Activated T-helper 1 cell treated with anti-CD3 and anti-CD28 coated beads, Interleukin-12 subunit alpha, Interleukin-12 subunit beta, Interleukin-2, Interleukin-4 antibody, amounts not matched to agents 30 ng/mL and 10 ng/mL and 1 ng/mL, durations not matched to agents 14 hours and 24 hours and 36 hours (primary cell): ENCODE data around the gene RPL27. TPM values are rescaled to one million over a fixed set of nuclear protein-coding genes. Genes with fewer than 3 reads are reported as not detected.

ENCODE experiments used
- DNase-seq: peaks from one replicate; pipeline ENCODE4 v3.0.0; 2021; ENCODE audit warnings: low spot score
- H3K27ac Mint-ChIP-seq: one replicate; pipeline ENCODE4 v1.8.0; 2021; ENCODE audit warnings: mild to moderate bottlenecking, mixed read lengths
- H3K27me3 Mint-ChIP-seq: one replicate; pipeline ENCODE4 v1.8.0; 2022; ENCODE audit warnings: mild to moderate bottlenecking, moderate library complexity, mixed read lengths; ENCODE audit not compliant: insufficient read depth
- H3K36me3 Mint-ChIP-seq: one replicate; pipeline ENCODE4 v1.8.0; 2021; ENCODE audit warnings: low read depth, mixed read lengths
- H3K4me1 Mint-ChIP-seq: one replicate; pipeline ENCODE4 v1.8.0; 2021; ENCODE audit warnings: low read depth, mixed read lengths
- H3K4me3 Mint-ChIP-seq: one replicate; pipeline ENCODE4 v1.8.0; 2021; ENCODE audit warnings: mild to moderate bottlenecking, moderate library complexity, mixed read lengths
- H3K9me3 Mint-ChIP-seq: one replicate; pipeline ENCODE4 v1.8.0; 2021; ENCODE audit warnings: mixed read lengths
- intact Hi-C: fragments of 100-400 bp; cut with micrococcal nuclease; formaldehyde crosslinking; loops from one replicate; pipeline ENCODE4 v1.15.1; 2024
- total RNA-seq: library from RNA; stranded (reverse); gene quantifications from 2 replicates; pipeline ENCODE4 v1.2.3, GENCODE V29; 2022

Gene RPL27
- total RNA-seq, 1 donor from 2014 or later = 1,126 TPM

GRCh38 chr17:43003542-43004172 is 5.4 kb downstream of the RPL27 start:
- Mint-ChIP-seq H3K9me3 (no peaks in the 10 kb centered on the region), H3K36me3 (peaks cover 36% of the 10 kb centered on the region), H3K4me3 (no peak overlapping the region), H3K4me1 (peaks cover 18% of the 10 kb centered on the region), H3K27ac (no peak overlapping the region), H3K27me3 (no peaks in the 10 kb centered on the region)
- intact Hi-C loops = loop anchor here (10.0 kb wide), 1 partner anchor 399 kb away; the partner anchor contains the start of genes RETREG3 and TUBG1
- no peak for DNase-seq

GRCh38 chr17:43006639-43007551 is 8.7 kb downstream of the RPL27 start, which contains the start of gene IFI35:
Gene IFI35, plus strand, starts transcription at chr17:43006784. Its CDS starts 164 bp downstream, at chr17:43006948.
- Mint-ChIP-seq H3K36me3 (peaks cover 19% of the 10 kb centered on the region), H3K4me1 (peaks cover 21% of the 10 kb centered on the region), H3K9me3 (no peaks in the 10 kb centered on the region), H3K27ac (peak within 1 kb of the TSS; percentile 99), H3K27me3 (no peaks in the 10 kb centered on the region), H3K4me3 (peak within 1 kb of the TSS; percentile 100)
- DNase-seq = peak; percentile 85
- intact Hi-C loops = loop anchor here (1.0 to 10.0 kb wide), 5 partner anchors 9 to 402 kb away; partner anchors contain the start of genes AARSD1, BRCA1, RETREG3 and RPL27

DNA sequence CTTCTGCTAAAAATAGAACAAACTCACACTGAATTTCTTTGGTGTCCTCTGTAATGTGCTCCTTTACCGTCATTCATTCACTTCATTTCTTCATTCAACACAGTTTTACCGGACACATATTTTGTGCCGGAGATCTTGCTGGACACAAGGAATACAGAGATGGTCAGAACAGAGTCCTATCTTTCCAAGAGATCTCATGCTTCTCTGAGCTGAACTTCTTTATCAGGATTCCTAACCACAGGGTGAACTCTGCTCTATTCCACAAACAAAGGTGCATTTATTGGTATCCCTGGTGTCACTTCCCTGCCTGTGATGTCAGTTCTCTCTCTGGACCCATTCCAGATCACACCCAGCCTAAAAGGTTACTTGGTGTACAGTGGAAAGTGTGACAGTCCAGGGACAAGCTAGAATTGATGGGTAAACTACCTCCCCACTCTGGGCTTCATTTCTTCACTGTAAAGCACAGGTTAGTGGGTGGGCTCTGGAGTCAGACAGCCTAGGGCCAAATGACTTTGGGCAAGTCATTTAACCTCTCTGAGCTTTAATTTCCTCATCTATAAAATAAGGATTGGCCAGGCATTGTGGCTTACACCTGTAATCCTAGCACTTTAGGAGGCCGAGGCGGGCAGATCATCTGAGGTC is 12.6 kb downstream of the RPL27 start:
- intact Hi-C loops = no loop called here

GRCh38 chr17:43011728-43012472 is 13.7 kb downstream of the RPL27 start:
- Mint-ChIP-seq H3K4me3 (no peak overlapping the region), H3K36me3 (peaks cover 34% of the 10 kb centered on the region), H3K4me1 (peaks cover 14% of the 10 kb centered on the region), H3K27ac (peak overlapping the region; percentile 50), H3K9me3 (no peaks in the 10 kb centered on the region), H3K27me3 (no peaks in the 10 kb centered on the region)
- DNase-seq = no peak
- intact Hi-C loops = no loop called here

More for the DNA sequence above, 12.6 kb downstream of the RPL27 start:
- peaks cover 21% of the 10 kb centered on the region for H3K4me1 Mint-ChIP-seq
- no peaks in the 10 kb centered on the region for H3K9me3 Mint-ChIP-seq
- DNase-seq = no peak
- H3K27ac Mint-ChIP-seq = no peak overlapping the region
- H3K27me3 Mint-ChIP-seq = no peaks in the 10 kb centered on the region
- H3K4me3 Mint-ChIP-seq = peak overlapping the region; percentile 3
- peaks cover 32% of the 10 kb centered on the region for H3K36me3 Mint-ChIP-seq

DNA sequence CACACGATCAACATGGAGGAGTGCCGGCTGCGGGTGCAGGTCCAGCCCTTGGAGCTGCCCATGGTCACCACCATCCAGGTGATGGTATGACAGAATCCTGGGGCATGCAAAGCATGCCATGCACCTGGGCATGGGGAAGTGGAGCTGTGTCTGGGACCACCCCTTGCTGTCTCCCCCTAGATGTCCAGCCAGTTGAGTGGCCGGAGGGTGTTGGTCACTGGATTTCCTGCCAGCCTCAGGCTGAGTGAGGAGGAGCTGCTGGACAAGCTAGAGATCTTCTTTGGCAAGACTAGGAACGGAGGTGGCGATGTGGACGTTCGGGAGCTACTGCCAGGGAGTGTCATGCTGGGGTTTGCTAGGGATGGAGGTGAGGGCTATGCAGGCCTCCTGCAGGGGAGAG is 15.1 kb downstream of the RPL27 start:
- H3K27me3 Mint-ChIP-seq = no peaks in the 10 kb centered on the region
- H3K36me3 Mint-ChIP-seq = peaks cover 34% of the 10 kb centered on the region
- H3K4me1 Mint-ChIP-seq = peaks cover 16% of the 10 kb centered on the region
- H3K4me3 Mint-ChIP-seq = no peak overlapping the region
- no peak for DNase-seq
- no peaks in the 10 kb centered on the region for H3K9me3 Mint-ChIP-seq
- intact Hi-C loops = no loop called here
- no peak overlapping the region for H3K27ac Mint-ChIP-seq

- no peak for DNase-seq
- Mint-ChIP-seq H3K27ac (no peak overlapping the region), H3K36me3 (peaks cover 34% of the 10 kb centered on the region), H3K9me3 (no peaks in the 10 kb centered on the region), H3K4me1 (peaks cover 23% of the 10 kb centered on the region), H3K4me3 (no peak overlapping the region), H3K27me3 (no peaks in the 10 kb centered on the region)
- intact Hi-C loops = no loop called here
These were observed 15.9 kb downstream of the RPL27 start for GRCh38 chr17:43014020-43014648.

- intact Hi-C loops = no loop called here
- H3K27ac Mint-ChIP-seq = no peak overlapping the region
- H3K4me1 Mint-ChIP-seq = peaks cover 23% of the 10 kb centered on the region
- H3K36me3 Mint-ChIP-seq = peaks cover 34% of the 10 kb centered on the region
- H3K4me3 Mint-ChIP-seq = no peak overlapping the region
- no peaks in the 10 kb centered on the region for H3K9me3 Mint-ChIP-seq
- H3K27me3 Mint-ChIP-seq = no peaks in the 10 kb centered on the region
- DNase-seq = no peak
These were observed 16.7 kb downstream of the RPL27 start for GRCh38 chr17:43014649-43015542.

GRCh38 chr17:43015579-43015978 is 17.4 kb downstream of the RPL27 start:
- DNase-seq = no peak
- Mint-ChIP-seq H3K27ac (no peak overlapping the region), H3K4me3 (no peak overlapping the region), H3K4me1 (peaks cover 18% of the 10 kb centered on the region), H3K36me3 (peaks cover 29% of the 10 kb centered on the region), H3K27me3 (peaks cover 3% of the 10 kb centered on the region), H3K9me3 (no peaks in the 10 kb centered on the region)
- intact Hi-C loops = no loop called here

- no peak overlapping the region for H3K27ac Mint-ChIP-seq
- peaks cover 27% of the 10 kb centered on the region for H3K36me3 Mint-ChIP-seq
- peaks cover 7% of the 10 kb centered on the region for H3K27me3 Mint-ChIP-seq
- no peak overlapping the region for H3K4me3 Mint-ChIP-seq
- H3K4me1 Mint-ChIP-seq = peaks cover 19% of the 10 kb centered on the region
- no peaks in the 10 kb centered on the region for H3K9me3 Mint-ChIP-seq
- intact Hi-C loops = no loop called here
- DNase-seq = no peak
These were observed 18.0 kb downstream of the RPL27 start for GRCh38 chr17:43016216-43016615.

DNA sequence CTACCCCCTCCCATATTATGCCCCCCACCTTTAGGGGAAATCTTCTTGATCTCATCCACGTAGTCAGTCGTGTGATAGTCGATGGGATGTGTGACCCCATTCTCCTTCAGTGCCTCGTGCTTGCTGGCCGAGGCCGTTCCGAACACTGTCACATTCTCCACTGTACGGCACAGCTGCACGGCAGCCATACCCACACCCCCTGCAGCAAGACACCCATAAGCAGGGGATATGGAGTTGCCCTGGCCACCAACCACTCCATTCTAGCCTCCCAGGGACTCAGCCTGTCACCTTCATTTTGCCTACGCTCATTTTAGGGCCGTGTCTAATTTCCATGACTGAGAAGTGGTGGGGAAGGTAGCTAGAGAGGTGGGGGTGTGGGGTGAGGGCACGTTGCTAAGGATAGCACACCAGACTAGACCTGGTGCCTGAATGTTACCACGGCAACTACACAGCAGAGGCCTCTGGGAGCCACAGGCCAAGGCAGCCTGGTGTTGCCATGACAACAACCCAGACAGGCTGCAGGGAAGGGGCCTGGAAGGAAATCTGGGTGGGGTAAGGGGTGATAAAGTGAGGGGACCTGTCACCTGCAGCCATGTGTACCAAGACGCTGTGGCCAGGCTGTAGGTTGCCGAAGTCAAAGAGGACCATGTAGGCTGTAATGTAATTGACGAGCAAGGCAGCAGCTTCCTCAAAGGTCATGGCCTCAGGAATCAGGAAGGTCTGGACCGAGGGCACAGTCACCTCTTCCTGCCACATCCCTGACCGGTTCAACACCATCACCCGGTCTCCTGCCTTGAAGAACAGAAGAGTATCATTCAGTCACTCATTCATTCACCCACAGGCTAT is 20.0 kb downstream of the RPL27 start:
- peaks cover 16% of the 10 kb centered on the region for H3K4me1 Mint-ChIP-seq
- no peak overlapping the region for H3K4me3 Mint-ChIP-seq
- H3K27me3 Mint-ChIP-seq = peaks cover 8% of the 10 kb centered on the region
- no peaks in the 10 kb centered on the region for H3K9me3 Mint-ChIP-seq
- DNase-seq = peak; percentile 24
- H3K27ac Mint-ChIP-seq = no peak overlapping the region
- intact Hi-C loops = no loop called here
- H3K36me3 Mint-ChIP-seq = peaks cover 19% of the 10 kb centered on the region

GRCh38 chr17:43018932-43019331 is 20.7 kb downstream of the RPL27 start:
- Mint-ChIP-seq H3K27ac (no peak overlapping the region), H3K36me3 (peaks cover 15% of the 10 kb centered on the region), H3K9me3 (no peaks in the 10 kb centered on the region), H3K27me3 (peaks cover 8% of the 10 kb centered on the region), H3K4me3 (no peak overlapping the region), H3K4me1 (peaks cover 16% of the 10 kb centered on the region)
- intact Hi-C loops = no loop called here
- no peak for DNase-seq
